Astrocyte of the cerebellum (primary cell): ENCODE measurements around the gene KDM4B.

Experiments
- DNase-seq: peaks from one replicate; pipeline ENCODE4 v3.0.0-alpha.2; 2011; ENCODE audit warnings: low read depth
- H3K4me3 ChIP-seq: 2 replicates; pipeline ENCODE4 v1.5.1; 2011; ENCODE audit warnings: mild to moderate bottlenecking, low read depth, low read length, moderate library complexity
- CTCF ChIP-seq: IDR thresholded peaks from 2 replicates; pipeline ENCODE4 v1.5.1; 2012; ENCODE audit warnings: low read length, low read depth, moderate library complexity, mild to moderate bottlenecking; ENCODE audit errors: missing control alignments
- in situ Hi-C: cut with HindIII; loops from 2 replicates; pipeline ENCODE4 v1.10.0; 2017; ENCODE audit warnings: low sequenced_read_pairs

KDM4B gene

GRCh38 chr19:5047251-5047935 lies 78.5 kb downstream of the KDM4B start:
- in situ Hi-C loops, result no loop called here
- no peak for TF ChIP-seq CTCF
- DNase-seq, result no peak
- no peak overlapping the region for H3K4me3 ChIP-seq

- TF ChIP-seq CTCF, result peak; percentile 96
- DNase-seq, result peak; percentile 55
- H3K4me3 ChIP-seq, result no peak overlapping the region
- in situ Hi-C loops, result no loop called here
These were observed 79.3 kb downstream of the KDM4B start for GRCh38 chr19:5048091-5048726.

- peak; percentile 41 for DNase-seq
- no peak overlapping the region for H3K4me3 ChIP-seq
- in situ Hi-C loops, result no loop called here
- no peak for TF ChIP-seq CTCF
These were observed 80.0 kb downstream of the KDM4B start for GRCh38 chr19:5048727-5049553.

- in situ Hi-C loops, result no loop called here
- no peak for TF ChIP-seq CTCF
- no peak for DNase-seq
- H3K4me3 ChIP-seq, result no peak overlapping the region
These were observed 80.6 kb downstream of the KDM4B start for GRCh38 chr19:5049561-5049960.

GRCh38 chr19:5050067-5050656 lies 81.2 kb downstream of the KDM4B start:
- no peak for TF ChIP-seq CTCF
- no peak for DNase-seq
- in situ Hi-C loops, result loop anchor here (5.0 to 10.0 kb wide), 2 partner anchors 207 to 535 kb away; no protein-coding TSS in a partner anchor
- H3K4me3 ChIP-seq, result no peak overlapping the region

- no peak for DNase-seq
- TF ChIP-seq CTCF, result no peak
- in situ Hi-C loops, result loop anchor here (5.0 to 10.0 kb wide), 2 partner anchors 206 to 534 kb away; no protein-coding TSS in a partner anchor
- H3K4me3 ChIP-seq, result no peak overlapping the region
These were observed 82.0 kb downstream of the KDM4B start for GRCh38 chr19:5050905-5051304.
